NT2/D1 (cell line): ENCODE data around the gene ANXA11.

Experiments used
- SUZ12 ChIP-seq: IDR thresholded peaks from 2 replicates; pipeline ENCODE4 v1.6.1; 2011; ENCODE audit not compliant: insufficient read length, insufficient read depth; ENCODE audit errors: extremely low read depth
- YY1 ChIP-seq: IDR thresholded peaks from 2 replicates; pipeline ENCODE4 v1.6.1; 2011; ENCODE audit not compliant: insufficient read length, insufficient read depth
- ZNF274 ChIP-seq: IDR thresholded peaks from 2 replicates; pipeline ENCODE4 v1.6.1; 2011; ENCODE audit warnings: mild to moderate bottlenecking, low read depth, low read length

DNA sequence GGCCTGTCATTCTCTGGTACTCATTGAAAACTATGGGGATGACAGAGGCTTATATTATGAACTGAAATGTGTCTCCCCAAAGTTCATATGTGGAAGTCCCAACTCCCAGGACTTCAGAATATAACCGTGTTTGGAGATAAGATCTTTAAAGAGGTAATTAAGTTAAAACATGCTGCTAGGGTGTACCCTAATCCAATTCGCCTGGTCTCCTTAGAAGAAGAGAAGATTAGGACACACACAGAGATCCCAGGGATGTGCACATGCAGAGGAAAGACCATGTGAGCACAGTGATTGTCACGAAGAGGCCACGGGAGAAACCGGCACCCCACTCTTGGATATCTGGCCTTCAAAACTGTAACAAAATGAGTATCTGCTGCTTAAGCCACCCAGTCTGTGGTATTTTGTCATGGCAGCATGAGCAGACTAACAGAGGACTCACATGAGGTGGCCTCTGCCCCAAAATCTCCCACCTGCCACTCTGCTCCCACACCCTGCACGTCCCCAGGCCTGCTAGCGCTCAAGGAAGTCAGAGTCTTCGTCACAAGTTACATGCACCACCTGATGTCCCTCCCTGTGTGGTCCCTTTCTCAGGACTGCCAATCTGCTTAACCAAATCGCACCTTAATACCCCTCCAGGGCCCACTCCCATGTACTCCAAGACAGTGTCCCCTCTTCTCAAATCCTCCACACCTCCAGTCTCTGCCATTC lies 46.0 kb downstream of the ANXA11 start:
- TF ChIP-seq ZNF274 (no peak), YY1 (no peak), SUZ12 (no peak)
